HEK293 (cell line): ENCODE results near the gene CATSPERD.

Experiments
- CTCF ChIA-PET: fragments of 350-600 bp; formaldehyde crosslinking; extraction: SDS; loops from one replicate; lab custom pipeline; 2021; ENCODE audit warnings: antibody characterized with exemption; lab: Yijun Ruan, JAX
- POLR2A ChIA-PET: fragments of 300-600 bp; formaldehyde crosslinking; extraction: SDS; loops from one replicate; lab custom pipeline; 2020; ENCODE audit warnings: antibody characterized with exemption, inconsistent platforms; lab: Yijun Ruan, JAX
- H3K27ac ChIP-seq: fragments of 200-500 bp; sonication (Bioruptor generic); 2 replicates; pipeline ENCODE4 v1.5.1; 2014; ENCODE audit warnings: low read depth, low read length, control low read depth, inconsistent platforms; ENCODE audit errors: extremely low read depth
- H3K36me3 ChIP-seq, 2 experiments: fragments of 200-500 bp in 1 of 2; sonication (Bioruptor generic) in 1 of 2; 1 replicate in 1 of 2; 2 replicates in 1 of 2; pipeline ENCODE4 v1.5.1; 2014 to 2017; ENCODE audit warnings: inconsistent platforms in 2 of 2, low read length in 2 of 2; ENCODE audit not compliant: control insufficient read depth in 2 of 2, insufficient read depth in 1 of 2
- H3K4me1 ChIP-seq: fragments of 200-500 bp; sonication (Bioruptor generic); 2 replicates; pipeline ENCODE4 v1.5.1; 2014; ENCODE audit warnings: mild to moderate bottlenecking, low read length, inconsistent platforms; ENCODE audit not compliant: control insufficient read depth, insufficient read depth
- H3K4me3 ChIP-seq: 2 replicates; pipeline ENCODE4 v1.5.1; 2011; ENCODE audit warnings: low read depth, mild to moderate bottlenecking, control low read depth, low read length, moderate library complexity
- H3K9me3 ChIP-seq: fragments of 200-500 bp; sonication (Bioruptor generic); 2 replicates; pipeline ENCODE4 v1.5.1; 2014; ENCODE audit warnings: low read depth, low read length, inconsistent platforms; ENCODE audit not compliant: control insufficient read depth, insufficient read depth
- GLIS2 ChIP-seq: fragments of 450-650 bp; formaldehyde crosslinking; IDR thresholded peaks from 2 replicates; pipeline ENCODE4 v1.5.1; 2016; ENCODE audit warnings: missing biosample characterization, missing genetic modification characterization
- KLF7 ChIP-seq: fragments of 450-650 bp; formaldehyde crosslinking; IDR thresholded peaks from 2 replicates; pipeline ENCODE4 v1.5.1; 2016; ENCODE audit warnings: missing biosample characterization, missing genetic modification characterization, borderline replicate concordance
- KLF8 ChIP-seq: fragments of 450-650 bp; formaldehyde crosslinking; IDR thresholded peaks from 2 replicates; pipeline ENCODE4 v1.5.1; 2016; ENCODE audit warnings: missing biosample characterization, missing genetic modification characterization
- PRDM1 ChIP-seq: fragments of 450-650 bp; formaldehyde crosslinking; IDR thresholded peaks from 2 replicates; pipeline ENCODE4; 2016; ENCODE audit warnings: missing biosample characterization, missing genetic modification characterization
- SP3 ChIP-seq: fragments of 450-650 bp; formaldehyde crosslinking; IDR thresholded peaks from 2 replicates; pipeline ENCODE4 v1.5.1; 2016; ENCODE audit warnings: missing biosample characterization, missing genetic modification characterization
- WT1 ChIP-seq: fragments of 450-650 bp; formaldehyde crosslinking; IDR thresholded peaks from 2 replicates; pipeline ENCODE4 v1.5.1; 2016; ENCODE audit warnings: missing biosample characterization, missing genetic modification characterization
- ZEB2 ChIP-seq: fragments of 450-650 bp; formaldehyde crosslinking; IDR thresholded peaks from 2 replicates; pipeline ENCODE4 v1.5.1; 2016; ENCODE audit warnings: missing biosample characterization, missing genetic modification characterization
- ZNF157 ChIP-seq: fragments of 450-650 bp; formaldehyde crosslinking; IDR thresholded peaks from 2 replicates; pipeline ENCODE4 v1.5.1; 2016; ENCODE audit warnings: missing biosample characterization, missing genetic modification characterization
- ZNF23 ChIP-seq: fragments of 450-650 bp; formaldehyde crosslinking; IDR thresholded peaks from 2 replicates; pipeline ENCODE4 v1.5.1; 2016; ENCODE audit warnings: missing biosample characterization, missing genetic modification characterization, borderline replicate concordance
- ZNF335 ChIP-seq: fragments of 450-650 bp; formaldehyde crosslinking; conservative IDR thresholded peaks from 2 replicates; pipeline ENCODE4 v1.5.1; 2016; ENCODE audit warnings: missing biosample characterization, missing genetic modification characterization
- ZNF37A ChIP-seq: fragments of 450-650 bp; IDR thresholded peaks from 2 replicates; pipeline ENCODE4 v1.5.1; 2018; ENCODE audit warnings: missing biosample characterization, missing genetic modification characterization
- ZNF561 ChIP-seq: fragments of 450-650 bp; IDR thresholded peaks from 2 replicates; pipeline ENCODE4 v1.5.1; 2018; ENCODE audit warnings: missing biosample characterization, missing genetic modification characterization, borderline replicate concordance
- ZNF596 ChIP-seq: fragments of 450-650 bp; IDR thresholded peaks from 2 replicates; pipeline ENCODE4 v1.5.0; 2018; ENCODE audit warnings: missing biosample characterization, mild to moderate bottlenecking, missing genetic modification characterization, moderate library complexity
- ZNF837 ChIP-seq: fragments of 450-650 bp; formaldehyde crosslinking; IDR thresholded peaks from 2 replicates; pipeline ENCODE4 v1.5.1; 2016; ENCODE audit warnings: missing biosample characterization, missing genetic modification characterization
- TF ChIP-seq, protein P1 (sequence below): fragments of 450-650 bp; formaldehyde crosslinking; IDR thresholded peaks from 2 replicates; pipeline ENCODE4 v1.5.1; 2016; ENCODE audit warnings: missing biosample characterization, missing genetic modification characterization
- TF ChIP-seq, protein P2 (sequence below): fragments of 450-650 bp; formaldehyde crosslinking; IDR thresholded peaks from 2 replicates; pipeline ENCODE4 v1.5.1; 2017; ENCODE audit warnings: missing biosample characterization, missing genetic modification characterization
- TF ChIP-seq, protein P3 (sequence below): fragments of 450-650 bp; formaldehyde crosslinking; IDR thresholded peaks from 2 replicates; pipeline ENCODE4; 2016; ENCODE audit warnings: missing biosample characterization, missing genetic modification characterization
- TF ChIP-seq, protein P4 (sequence below): fragments of 450-650 bp; formaldehyde crosslinking; IDR thresholded peaks from 2 replicates; pipeline ENCODE4 v1.5.1; 2016; ENCODE audit warnings: missing biosample characterization, missing genetic modification characterization
- TF ChIP-seq, protein P5 (sequence below): fragments of 450-650 bp; formaldehyde crosslinking; IDR thresholded peaks from 2 replicates; pipeline ENCODE4 v1.5.1; 2016; ENCODE audit warnings: missing biosample characterization, missing genetic modification characterization
- TF ChIP-seq, protein P6 (sequence below): fragments of 450-650 bp; formaldehyde crosslinking; IDR thresholded peaks from 2 replicates; pipeline ENCODE4 v1.5.1; 2016; ENCODE audit warnings: missing biosample characterization, missing genetic modification characterization

CATSPERD gene

DNA sequence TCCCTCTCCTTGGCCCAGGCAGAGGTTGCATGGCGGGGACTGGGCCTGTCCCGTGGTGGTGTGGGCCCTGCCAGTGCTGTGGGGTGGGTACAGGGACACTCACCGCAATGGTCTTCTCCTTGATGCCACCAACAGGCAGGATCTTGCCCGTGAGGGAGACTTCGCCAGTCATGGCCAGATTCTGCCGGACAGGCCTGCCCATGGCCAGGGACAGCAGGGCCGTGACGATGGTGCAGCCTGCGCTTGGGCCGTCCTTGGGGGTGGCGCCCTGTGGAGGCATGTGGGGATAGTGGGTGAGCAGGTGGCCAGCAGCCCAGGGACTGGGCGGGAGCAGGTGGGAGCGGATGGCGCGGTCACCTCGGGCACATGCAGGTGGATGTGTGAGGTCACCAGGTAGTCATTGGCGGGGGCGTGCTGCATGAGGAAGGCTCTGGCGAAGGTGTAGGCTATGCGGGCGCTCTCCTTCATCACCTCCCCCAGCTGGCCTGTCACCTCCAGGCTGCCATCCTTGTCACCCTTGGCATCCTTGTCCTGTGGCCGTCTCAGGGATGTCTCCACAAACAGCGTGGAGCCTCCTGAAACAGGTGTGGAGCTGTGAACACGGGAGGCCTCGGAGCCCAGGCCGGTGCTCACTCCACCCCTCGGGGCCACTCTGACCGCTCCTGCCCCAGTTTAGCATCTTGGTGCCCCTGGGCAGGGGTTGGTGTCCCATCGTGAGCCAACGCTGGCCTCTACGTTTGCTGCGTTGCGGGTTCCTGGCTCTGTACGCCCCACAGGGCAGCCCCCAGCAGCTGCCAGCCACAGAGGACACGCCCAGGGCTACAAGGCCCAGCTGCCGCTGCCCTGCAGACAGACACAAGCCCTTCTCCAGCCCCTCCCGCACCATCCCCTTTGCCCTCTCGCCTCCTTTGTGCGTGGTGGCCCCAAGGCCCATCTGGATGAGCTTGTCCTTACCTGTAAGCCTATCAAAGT, 27.0 kb upstream of the CATSPERD start (continued):
- TF ChIP-seq, protein P1, sequence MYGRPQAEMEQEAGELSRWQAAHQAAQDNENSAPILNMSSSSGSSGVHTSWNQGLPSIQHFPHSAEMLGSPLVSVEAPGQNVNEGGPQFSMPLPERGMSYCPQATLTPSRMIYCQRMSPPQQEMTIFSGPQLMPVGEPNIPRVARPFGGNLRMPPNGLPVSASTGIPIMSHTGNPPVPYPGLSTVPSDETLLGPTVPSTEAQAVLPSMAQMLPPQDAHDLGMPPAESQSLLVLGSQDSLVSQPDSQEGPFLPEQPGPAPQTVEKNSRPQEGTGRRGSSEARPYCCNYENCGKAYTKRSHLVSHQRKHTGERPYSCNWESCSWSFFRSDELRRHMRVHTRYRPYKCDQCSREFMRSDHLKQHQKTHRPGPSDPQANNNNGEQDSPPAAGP (tag by site-specific recombination): peak; percentile 16; the same call in 1 of the 2 replicates
- TF ChIP-seq, protein P2, sequence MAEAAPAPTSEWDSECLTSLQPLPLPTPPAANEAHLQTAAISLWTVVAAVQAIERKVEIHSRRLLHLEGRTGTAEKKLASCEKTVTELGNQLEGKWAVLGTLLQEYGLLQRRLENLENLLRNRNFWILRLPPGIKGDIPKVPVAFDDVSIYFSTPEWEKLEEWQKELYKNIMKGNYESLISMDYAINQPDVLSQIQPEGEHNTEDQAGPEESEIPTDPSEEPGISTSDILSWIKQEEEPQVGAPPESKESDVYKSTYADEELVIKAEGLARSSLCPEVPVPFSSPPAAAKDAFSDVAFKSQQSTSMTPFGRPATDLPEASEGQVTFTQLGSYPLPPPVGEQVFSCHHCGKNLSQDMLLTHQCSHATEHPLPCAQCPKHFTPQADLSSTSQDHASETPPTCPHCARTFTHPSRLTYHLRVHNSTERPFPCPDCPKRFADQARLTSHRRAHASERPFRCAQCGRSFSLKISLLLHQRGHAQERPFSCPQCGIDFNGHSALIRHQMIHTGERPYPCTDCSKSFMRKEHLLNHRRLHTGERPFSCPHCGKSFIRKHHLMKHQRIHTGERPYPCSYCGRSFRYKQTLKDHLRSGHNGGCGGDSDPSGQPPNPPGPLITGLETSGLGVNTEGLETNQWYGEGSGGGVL: no peak
- TF ChIP-seq, protein P3, sequence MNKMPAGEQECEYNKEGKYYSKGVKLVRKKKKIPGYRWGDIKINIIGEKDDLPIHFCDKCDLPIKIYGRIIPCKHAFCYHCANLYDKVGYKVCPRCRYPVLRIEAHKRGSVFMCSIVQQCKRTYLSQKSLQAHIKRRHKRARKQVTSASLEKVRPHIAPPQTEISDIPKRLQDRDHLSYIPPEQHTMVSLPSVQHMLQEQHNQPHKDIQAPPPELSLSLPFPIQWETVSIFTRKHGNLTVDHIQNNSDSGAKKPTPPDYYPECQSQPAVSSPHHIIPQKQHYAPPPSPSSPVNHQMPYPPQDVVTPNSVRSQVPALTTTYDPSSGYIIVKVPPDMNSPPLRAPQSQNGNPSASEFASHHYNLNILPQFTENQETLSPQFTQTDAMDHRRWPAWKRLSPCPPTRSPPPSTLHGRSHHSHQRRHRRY (tag by site-specific recombination): no peak
- TF ChIP-seq PRDM1 (no peak), ZNF23 (tag by site-specific recombination) (no peak), WT1 (tag by site-specific recombination) (no peak), ZNF596 (no peak; the same call in 1 of the 2 replicates), ZNF335 (tag by site-specific recombination) (no peak), ZNF837 (tag by site-specific recombination) (0 out of 2 replicates have a peak, but pooled peaks have one; percentile 76)
- TF ChIP-seq, protein P4, sequence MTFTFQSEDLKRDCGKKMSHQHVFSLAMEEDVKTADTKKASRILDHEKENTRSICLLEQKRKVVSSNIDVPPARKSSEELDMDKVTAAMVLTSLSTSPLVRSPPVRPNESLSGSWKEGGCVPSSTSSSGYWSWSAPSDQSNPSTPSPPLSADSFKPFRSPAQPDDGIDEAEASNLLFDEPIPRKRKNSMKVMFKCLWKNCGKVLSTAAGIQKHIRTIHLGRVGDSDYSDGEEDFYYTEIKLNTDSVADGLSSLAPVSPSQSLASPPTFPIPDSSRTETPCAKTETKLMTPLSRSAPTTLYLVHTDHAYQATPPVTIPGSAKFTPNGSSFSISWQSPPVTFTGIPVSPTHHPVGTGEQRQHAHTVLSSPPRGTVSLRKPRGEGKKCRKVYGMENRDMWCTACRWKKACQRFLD: no peak
- TF ChIP-seq, protein P5, sequence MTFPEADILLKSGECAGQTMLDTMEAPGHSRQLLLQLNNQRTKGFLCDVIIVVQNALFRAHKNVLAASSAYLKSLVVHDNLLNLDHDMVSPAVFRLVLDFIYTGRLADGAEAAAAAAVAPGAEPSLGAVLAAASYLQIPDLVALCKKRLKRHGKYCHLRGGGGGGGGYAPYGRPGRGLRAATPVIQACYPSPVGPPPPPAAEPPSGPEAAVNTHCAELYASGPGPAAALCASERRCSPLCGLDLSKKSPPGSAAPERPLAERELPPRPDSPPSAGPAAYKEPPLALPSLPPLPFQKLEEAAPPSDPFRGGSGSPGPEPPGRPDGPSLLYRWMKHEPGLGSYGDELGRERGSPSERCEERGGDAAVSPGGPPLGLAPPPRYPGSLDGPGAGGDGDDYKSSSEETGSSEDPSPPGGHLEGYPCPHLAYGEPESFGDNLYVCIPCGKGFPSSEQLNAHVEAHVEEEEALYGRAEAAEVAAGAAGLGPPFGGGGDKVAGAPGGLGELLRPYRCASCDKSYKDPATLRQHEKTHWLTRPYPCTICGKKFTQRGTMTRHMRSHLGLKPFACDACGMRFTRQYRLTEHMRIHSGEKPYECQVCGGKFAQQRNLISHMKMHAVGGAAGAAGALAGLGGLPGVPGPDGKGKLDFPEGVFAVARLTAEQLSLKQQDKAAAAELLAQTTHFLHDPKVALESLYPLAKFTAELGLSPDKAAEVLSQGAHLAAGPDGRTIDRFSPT (tag by site-specific recombination): peak; percentile 94
- TF ChIP-seq, all 188 proteins: peak for 31

DNA sequence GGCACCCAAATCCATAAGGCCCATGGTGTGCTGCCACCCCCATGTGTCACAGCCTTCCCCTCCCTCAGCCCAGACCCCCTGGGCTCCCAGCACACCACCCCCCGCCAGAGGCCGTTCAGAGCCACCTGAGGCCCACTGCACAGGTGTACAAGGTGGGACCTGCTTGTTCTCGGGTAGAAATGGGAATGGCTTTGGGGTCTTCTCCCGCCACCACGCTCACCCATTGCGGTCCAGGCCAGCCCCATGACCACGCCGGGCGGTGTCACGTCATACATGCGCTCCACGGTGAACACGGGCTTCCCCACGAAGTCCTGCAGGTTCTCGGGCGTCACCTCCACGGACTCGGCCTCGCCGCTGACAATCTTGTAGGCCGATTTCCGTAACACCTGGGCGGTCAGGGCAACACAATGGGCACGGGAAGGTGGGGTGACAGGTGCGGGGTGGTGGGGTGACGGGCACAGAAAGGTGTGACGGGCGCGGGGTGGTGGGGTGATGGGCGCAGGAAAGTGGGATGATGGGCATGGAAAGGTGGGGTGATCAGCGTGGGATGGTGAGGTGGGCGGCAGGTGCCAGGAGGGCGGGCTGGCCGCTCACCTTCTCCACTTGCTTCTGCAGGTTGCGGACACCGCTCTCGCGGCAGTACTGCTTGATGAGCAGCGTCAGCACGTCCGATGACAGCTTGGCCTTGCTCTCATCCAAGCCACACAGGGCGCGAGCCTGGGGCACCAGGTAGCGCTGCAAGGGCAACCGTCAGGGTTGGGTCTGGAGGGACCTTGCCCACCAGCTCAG, 26.1 kb upstream of the CATSPERD start:
- Histone ChIP-seq H3K27ac (0 out of 2 replicates have a peak overlapping the region, but pooled peaks have one; percentile 35), H3K4me1 (no peaks in the 10 kb centered on the region; the same call in 1 of the 2 replicates), H3K36me3 (peaks cover 5 to 82% of the 10 kb centered on the region in 2 experiments; a peak in 2 of 3 replicates), H3K9me3 (no peaks in the 10 kb centered on the region), H3K4me3 (no peak overlapping the region)
- ChIA-PET CTCF (no interaction called here), POLR2A (interaction anchor here (0.5 to 3.0 kb wide), 7 partner anchors 11 to 1339 kb away, joined by 3 to 12 read pairs (median 5); partner anchors contain the start of genes CATSPERD and LONP1)
- TF ChIP-seq, protein P6, sequence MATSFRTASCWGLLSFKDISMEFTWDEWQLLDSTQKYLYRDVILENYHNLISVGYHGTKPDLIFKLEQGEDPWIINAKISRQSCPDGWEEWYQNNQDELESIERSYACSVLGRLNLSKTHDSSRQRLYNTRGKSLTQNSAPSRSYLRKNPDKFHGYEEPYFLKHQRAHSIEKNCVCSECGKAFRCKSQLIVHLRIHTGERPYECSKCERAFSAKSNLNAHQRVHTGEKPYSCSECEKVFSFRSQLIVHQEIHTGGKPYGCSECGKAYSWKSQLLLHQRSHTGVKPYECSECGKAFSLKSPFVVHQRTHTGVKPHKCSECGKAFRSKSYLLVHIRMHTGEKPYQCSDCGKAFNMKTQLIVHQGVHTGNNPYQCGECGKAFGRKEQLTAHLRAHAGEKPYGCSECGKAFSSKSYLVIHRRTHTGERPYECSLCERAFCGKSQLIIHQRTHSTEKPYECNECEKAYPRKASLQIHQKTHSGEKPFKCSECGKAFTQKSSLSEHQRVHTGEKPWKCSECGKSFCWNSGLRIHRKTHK (tag by site-specific recombination): no peak
- TF ChIP-seq KLF8 (tag by site-specific recombination) (0 out of 2 replicates have a peak, but pooled peaks have one; percentile 65), GLIS2 (tag by site-specific recombination) (peak; percentile 69), ZNF37A (tag by site-specific recombination) (no peak), ZEB2 (peak; percentile 50), KLF7 (tag by site-specific recombination) (no peak), SP3 (no peak), ZNF561 (tag by site-specific recombination) (no peak), ZNF157 (tag by site-specific recombination) (no peak)
- TF ChIP-seq, protein P5 (tag by site-specific recombination): peak; percentile 97
